Measurements from ENCODE around the gene CMTM4. TPM values are rescaled to one million over a fixed set of nuclear protein-coding genes. Genes with fewer than 3 reads are reported as not detected.
"Not testable (repeated sequence)": the region's sequence is repeated elsewhere in the genome, so short reads cannot be mapped to it uniquely, and the experiment has no call there.

CMTM4 gene
- total RNA-seq, 2 experiments from 2014 or later: 3.3 to 4.5 TPM

GRCh38 chr16:66600477-66600876, 96.1 kb downstream of the CMTM4 start:
- no peaks in the 10 kb centered on the region for H3K27me3 Mint-ChIP-seq
- POLR2A ChIA-PET: no interaction called here
- H3K4me1 Mint-ChIP-seq: peaks cover 35% of the 10 kb centered on the region
- no peak overlapping the region for H3K27ac Mint-ChIP-seq
- H3K9me3 Mint-ChIP-seq (ENCODE audit: low read depth): peaks cover 6% of the 10 kb centered on the region
- intact Hi-C loops (cut with DNase I, micrococcal nuclease): no loop called here
- CTCF ChIA-PET: interaction anchor here (0.5 to 0.6 kb wide), 2 partner anchors 8 to 19 kb away, joined by 3 read pairs; no protein-coding TSS in a partner anchor
- peaks cover 2% of the 10 kb centered on the region for H3K36me3 Mint-ChIP-seq (ENCODE audit: low read depth)
- no peak overlapping the region for H3K4me3 Mint-ChIP-seq
- no peak for ATAC-seq
- DNase-seq: no peak

DNA sequence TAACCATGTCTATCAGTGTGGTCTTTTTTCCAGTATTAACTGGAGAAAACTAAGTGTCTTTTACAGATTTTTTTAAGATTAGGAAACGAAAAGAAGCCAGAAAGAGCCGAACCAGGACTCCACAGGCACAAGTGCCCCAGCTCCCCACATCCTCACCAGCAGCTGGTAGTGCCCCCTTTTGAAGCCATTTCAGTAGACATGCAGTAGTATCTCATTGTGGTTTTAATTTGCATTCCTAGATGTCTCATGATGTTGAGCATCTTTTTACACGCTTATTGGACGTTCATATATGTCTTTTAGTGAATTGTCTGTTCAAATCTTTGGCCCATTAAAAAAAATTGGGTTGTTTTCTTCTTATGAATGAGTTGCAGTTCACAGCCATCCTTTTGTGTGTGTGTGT, 96.8 kb downstream of the CMTM4 start:
- CTCF ChIA-PET: interaction anchor here (0.6 to 3.8 kb wide), 4 partner anchors 9 to 24 kb away, joined by 3 to 20 read pairs (median 4); no protein-coding TSS in a partner anchor
- POLR2A ChIA-PET: no interaction called here
- Mint-ChIP-seq H3K27me3 (no peaks in the 10 kb centered on the region), H3K36me3 (ENCODE audit: low read depth) (peaks cover 2% of the 10 kb centered on the region), H3K27ac (peak overlapping the region; percentile 33), H3K9me3 (ENCODE audit: low read depth) (peaks cover 6% of the 10 kb centered on the region), H3K4me1 (peaks cover 39% of the 10 kb centered on the region), H3K4me3 (no peak overlapping the region)
- intact Hi-C loops (cut with DNase I, micrococcal nuclease): no loop called here
- no peak for DNase-seq
- no peak for ATAC-seq

DNA sequence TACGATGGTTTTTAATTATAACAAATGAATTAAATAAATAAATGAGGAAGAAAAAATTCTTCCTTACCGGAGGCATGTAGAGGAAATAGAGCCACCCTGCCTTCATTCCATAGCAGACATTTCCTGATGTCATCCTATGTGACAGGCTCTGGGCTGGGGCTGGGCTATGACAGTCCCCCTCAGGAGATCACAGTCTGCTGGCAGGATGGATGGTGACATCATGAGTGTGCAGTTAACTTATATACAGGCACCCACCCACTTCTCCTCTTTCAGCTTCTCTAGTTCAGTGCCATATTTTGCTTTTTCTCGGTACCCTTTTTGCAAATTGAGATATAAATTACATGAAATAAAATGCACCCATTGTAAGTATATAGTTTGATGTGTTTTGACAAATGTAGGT, 98.4 kb downstream of the CMTM4 start:
- no peak overlapping the region for H3K27ac Mint-ChIP-seq
- POLR2A ChIA-PET: no interaction called here
- no peaks in the 10 kb centered on the region for H3K27me3 Mint-ChIP-seq
- CTCF ChIA-PET: interaction anchor here (0.5 to 3.8 kb wide), 5 partner anchors 9 to 137 kb away, joined by 3 to 20 read pairs (median 7); no protein-coding TSS in a partner anchor
- H3K9me3 Mint-ChIP-seq (ENCODE audit: low read depth): peaks cover 6% of the 10 kb centered on the region
- H3K4me1 Mint-ChIP-seq: peaks cover 33% of the 10 kb centered on the region
- no peak overlapping the region for H3K4me3 Mint-ChIP-seq
- H3K36me3 Mint-ChIP-seq (ENCODE audit: low read depth): peaks cover 2% of the 10 kb centered on the region
- intact Hi-C loops (cut with DNase I, micrococcal nuclease): no loop called here
- DNase-seq (peak; percentile 41), ATAC-seq (peak; percentile 71)

DNA sequence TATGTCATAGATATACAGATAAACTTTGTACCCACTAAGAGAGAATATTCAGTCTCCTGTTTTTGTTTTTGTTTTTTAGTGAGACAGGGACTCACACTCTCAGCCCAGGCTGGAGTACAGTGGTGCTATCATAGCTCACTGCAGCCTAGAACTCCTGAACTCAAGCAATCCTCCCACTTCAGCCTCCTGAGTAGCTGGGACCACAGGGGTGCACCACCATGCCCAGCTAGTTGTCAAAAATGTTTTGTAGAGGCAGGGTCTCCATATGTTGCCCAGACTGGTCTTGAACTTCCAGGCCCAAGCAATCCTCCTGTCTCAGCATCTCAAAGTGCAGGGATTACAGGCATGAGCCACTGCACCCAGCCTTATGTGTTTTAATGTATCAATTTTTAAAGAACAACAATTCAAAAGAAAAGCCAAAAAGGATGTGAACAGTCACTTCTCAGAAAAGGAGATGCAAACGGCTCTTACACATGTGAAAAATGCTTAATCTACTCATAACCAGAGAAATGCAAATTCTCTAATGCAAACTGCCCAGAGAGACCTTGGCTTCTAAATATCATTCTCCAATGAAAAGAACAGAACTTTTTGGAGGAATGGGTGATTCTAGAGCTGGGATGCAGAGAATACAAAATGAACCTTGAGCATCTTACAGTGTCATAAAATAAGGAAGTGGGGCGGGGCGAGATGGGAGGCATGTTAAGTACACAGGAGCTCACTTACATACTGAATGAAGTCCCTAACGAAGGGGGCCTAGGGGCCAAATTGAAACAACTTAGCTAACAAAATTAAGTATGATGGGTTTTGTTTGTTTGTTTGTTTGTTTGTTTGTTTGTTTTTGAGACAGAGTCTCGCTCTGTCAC, 99.3 kb downstream of the CMTM4 start:
- ChIA-PET POLR2A (no interaction called here), CTCF (interaction anchor here (0.5 to 3.8 kb wide), 6 partner anchors 8 to 159 kb away, joined by 3 to 20 read pairs (median 6); no protein-coding TSS in a partner anchor)
- DNase-seq (no peak), ATAC-seq (peak; percentile 69)
- Mint-ChIP-seq H3K4me3 (no peak overlapping the region), H3K36me3 (ENCODE audit: low read depth) (peaks cover 2% of the 10 kb centered on the region), H3K27ac (peak overlapping the region; percentile 30), H3K9me3 (ENCODE audit: low read depth) (peaks cover 6% of the 10 kb centered on the region), H3K4me1 (peaks cover 31% of the 10 kb centered on the region), H3K27me3 (no peaks in the 10 kb centered on the region)
- intact Hi-C loops (cut with DNase I, micrococcal nuclease): no loop called here

DNA sequence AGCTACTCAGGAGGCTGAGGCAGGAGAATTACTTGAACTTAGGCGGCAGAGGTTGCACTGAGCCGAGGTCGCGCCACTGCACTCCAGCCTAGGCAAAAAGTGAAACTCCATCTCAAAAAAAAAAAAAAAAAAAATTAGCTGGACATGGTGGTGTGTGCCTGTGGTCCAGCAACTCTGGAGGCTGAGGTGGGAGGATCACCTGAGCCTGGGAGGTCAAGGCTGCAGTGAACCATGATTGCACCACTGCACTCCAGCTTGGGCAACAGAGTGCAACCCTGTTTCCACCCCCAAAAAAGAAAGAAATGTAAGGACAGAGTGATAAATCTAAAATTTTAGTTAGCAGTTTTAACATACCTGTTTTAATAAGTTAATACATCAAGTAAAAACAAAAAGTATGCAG, 100.0 kb downstream of the CMTM4 start:
- peaks cover 31% of the 10 kb centered on the region for H3K4me1 Mint-ChIP-seq
- DNase-seq; H3K27ac Mint-ChIP-seq; POLR2A ChIA-PET; H3K4me3 Mint-ChIP-seq; ATAC-seq; H3K36me3 Mint-ChIP-seq (ENCODE audit: low read depth); H3K9me3 Mint-ChIP-seq (ENCODE audit: low read depth); intact Hi-C loops (cut with DNase I, micrococcal nuclease); H3K27me3 Mint-ChIP-seq: not testable (repeated sequence)
- CTCF ChIA-PET: interaction anchor here (0.7 to 3.8 kb wide), 5 partner anchors 8 to 241 kb away, joined by 3 to 20 read pairs (median 6); partner anchors contain the start of gene CMTM3

GRCh38 chr16:66594739-66595138, 101.8 kb downstream of the CMTM4 start:
- no peak for DNase-seq
- H3K36me3 Mint-ChIP-seq (ENCODE audit: low read depth): no peaks in the 10 kb centered on the region
- intact Hi-C loops (cut with DNase I, micrococcal nuclease): no loop called here
- POLR2A ChIA-PET: interaction anchor here (0.6 kb wide), 2 partner anchors 190 to 273 kb away, joined by 4 to 5 read pairs; no protein-coding TSS in a partner anchor
- H3K4me3 Mint-ChIP-seq: no peak overlapping the region
- no peaks in the 10 kb centered on the region for H3K9me3 Mint-ChIP-seq (ENCODE audit: low read depth)
- H3K4me1 Mint-ChIP-seq: peaks cover 42% of the 10 kb centered on the region
- H3K27me3 Mint-ChIP-seq: no peaks in the 10 kb centered on the region
- no peak overlapping the region for H3K27ac Mint-ChIP-seq
- CTCF ChIA-PET: interaction anchor here (0.6 kb wide), 1 partner anchor 15 kb away, joined by 3 read pairs; no protein-coding TSS in a partner anchor
- ATAC-seq: no peak

DNA sequence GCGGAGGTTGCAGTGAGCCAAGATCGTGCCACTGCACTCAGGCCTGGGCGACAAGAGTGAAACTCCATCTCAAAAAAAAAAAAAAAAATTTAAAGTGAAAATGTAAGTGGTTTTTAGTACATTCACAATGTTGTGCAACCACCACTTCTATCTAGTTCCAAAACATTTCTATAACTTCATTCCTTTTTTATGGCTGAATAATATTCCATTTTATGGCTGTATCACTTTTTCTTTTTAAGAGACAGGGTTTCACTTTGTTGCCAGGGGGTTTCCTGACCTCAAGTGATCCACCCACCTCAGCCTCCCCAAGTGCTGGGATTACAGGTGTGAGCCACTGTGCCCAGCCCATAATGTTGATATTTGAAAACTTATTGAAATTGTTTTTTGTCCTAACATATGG, 103.7 kb downstream of the CMTM4 start:
- Mint-ChIP-seq H3K27me3 (no peaks in the 10 kb centered on the region), H3K27ac (no peak overlapping the region), H3K4me1 (peaks cover 43% of the 10 kb centered on the region), H3K4me3 (no peak overlapping the region), H3K36me3 (ENCODE audit: low read depth) (no peaks in the 10 kb centered on the region), H3K9me3 (ENCODE audit: low read depth) (no peaks in the 10 kb centered on the region)
- ChIA-PET CTCF (interaction anchor here (0.7 kb wide), 1 partner anchor 8 kb away, joined by 3 read pairs; no protein-coding TSS in a partner anchor), POLR2A (no interaction called here)
- DNase-seq: no peak
- ATAC-seq: no peak
- intact Hi-C loops (cut with DNase I, micrococcal nuclease): no loop called here

DNA sequence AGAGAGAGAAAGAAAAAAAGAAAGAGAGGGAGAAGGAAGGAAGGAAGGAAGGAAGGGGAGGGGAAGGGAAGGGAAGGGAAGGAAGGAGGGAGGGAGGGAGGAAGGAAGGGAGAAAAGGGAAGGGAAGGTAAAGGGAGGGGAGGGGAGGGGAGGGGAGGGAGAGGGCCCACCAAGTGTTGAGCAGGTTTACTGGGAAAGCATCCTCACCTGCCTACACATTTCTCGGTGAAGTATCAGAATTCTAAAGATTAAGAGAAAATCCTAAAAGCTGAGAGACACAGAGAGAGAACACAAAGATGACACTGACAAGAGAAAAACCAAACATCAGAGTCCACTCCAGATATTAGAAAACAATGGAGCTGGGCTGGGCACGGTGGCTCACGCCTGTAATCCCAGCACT, 104.3 kb downstream of the CMTM4 start:
- ChIA-PET POLR2A (no interaction called here), CTCF (interaction anchor here (0.6 to 0.7 kb wide), 2 partner anchors 9 to 10 kb away, joined by 3 read pairs; no protein-coding TSS in a partner anchor)
- Mint-ChIP-seq H3K9me3 (ENCODE audit: low read depth) (no peaks in the 10 kb centered on the region), H3K27me3 (no peaks in the 10 kb centered on the region), H3K36me3 (ENCODE audit: low read depth) (no peaks in the 10 kb centered on the region), H3K4me3 (no peak overlapping the region), H3K4me1 (peaks cover 45% of the 10 kb centered on the region), H3K27ac (no peak overlapping the region)
- DNase-seq (no peak), ATAC-seq (no peak)
- intact Hi-C loops (cut with DNase I, micrococcal nuclease): no loop called here

- Mint-ChIP-seq H3K27me3 (no peaks in the 10 kb centered on the region), H3K27ac (no peak overlapping the region), H3K4me1 (peaks cover 40% of the 10 kb centered on the region), H3K36me3 (ENCODE audit: low read depth) (no peaks in the 10 kb centered on the region), H3K4me3 (no peak overlapping the region), H3K9me3 (ENCODE audit: low read depth) (no peaks in the 10 kb centered on the region)
- POLR2A ChIA-PET: no interaction called here
- intact Hi-C loops (cut with DNase I, micrococcal nuclease): loop anchor here in 1 of 2 experiments (2.0 kb wide), 1 partner anchor 28 kb away; no protein-coding TSS in a partner anchor
- ATAC-seq (no peak), DNase-seq (no peak)
- CTCF ChIA-PET: interaction anchor here (0.8 to 2.4 kb wide), 11 partner anchors 8 to 184 kb away, joined by 3 to 23 read pairs (median 5); partner anchors contain the start of genes CKLF and CMTM1
Measured at GRCh38 chr16:66591018-66591417, 105.5 kb downstream of the CMTM4 start.

GRCh38 chr16:66590322-66590721, 106.2 kb downstream of the CMTM4 start:
- ChIA-PET CTCF (interaction anchor here (0.8 to 2.4 kb wide), 14 partner anchors 9 to 278 kb away, joined by 3 to 23 read pairs (median 5); partner anchors contain the start of genes CKLF and CMTM1), POLR2A (no interaction called here)
- no peaks in the 10 kb centered on the region for H3K27me3 Mint-ChIP-seq
- peak; percentile 47 for DNase-seq
- peak; percentile 51 for ATAC-seq
- peak overlapping the region; percentile 61 for H3K27ac Mint-ChIP-seq
- H3K36me3 Mint-ChIP-seq (ENCODE audit: low read depth): no peaks in the 10 kb centered on the region
- peaks cover 40% of the 10 kb centered on the region for H3K4me1 Mint-ChIP-seq
- intact Hi-C loops (cut with DNase I, micrococcal nuclease): loop anchor here in 1 of 2 experiments (1.0 to 2.0 kb wide), 3 partner anchors 14 to 74 kb away; partner anchors contain the start of gene CMTM3
- H3K9me3 Mint-ChIP-seq (ENCODE audit: low read depth): no peaks in the 10 kb centered on the region
- peak overlapping the region; percentile 63 for H3K4me3 Mint-ChIP-seq

DNA sequence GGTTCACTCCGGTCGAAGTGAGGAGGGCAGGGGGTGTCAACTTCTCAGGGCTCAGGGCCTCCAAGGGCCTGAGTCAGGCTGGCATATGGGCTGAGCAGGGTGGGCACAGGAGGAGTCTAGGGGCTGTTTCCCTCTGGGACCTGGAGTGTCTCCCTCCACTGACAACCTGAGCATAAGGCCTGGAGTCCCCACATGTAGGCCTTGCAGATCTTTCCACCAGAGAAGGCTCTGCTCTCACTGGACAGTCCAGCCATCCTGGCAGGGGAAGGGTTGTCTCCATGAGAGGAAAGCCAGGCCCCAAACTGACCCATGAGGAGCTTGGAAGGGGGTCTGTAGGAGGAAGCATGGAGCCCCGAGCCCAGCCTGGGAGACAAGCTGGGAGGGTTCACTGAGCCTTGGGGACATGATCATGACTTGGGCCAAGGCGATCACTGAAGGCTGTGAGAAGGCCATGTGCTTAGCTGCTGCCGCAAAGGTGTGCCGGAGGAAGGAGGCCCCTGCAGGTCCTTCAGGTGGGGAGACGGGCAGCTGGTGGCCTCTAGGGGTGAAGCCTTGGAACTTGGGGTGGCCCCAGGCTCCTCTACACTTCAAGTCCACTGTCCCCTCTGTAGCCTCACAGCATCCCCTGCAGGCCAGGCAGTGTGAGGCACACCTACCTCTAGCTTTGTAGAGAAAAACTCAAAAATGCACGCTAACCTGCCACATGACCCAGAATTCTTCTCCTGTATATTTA, 107.4 kb downstream of the CMTM4 start:
- Mint-ChIP-seq H3K27me3 (no peaks in the 10 kb centered on the region), H3K36me3 (ENCODE audit: low read depth) (no peaks in the 10 kb centered on the region), H3K9me3 (ENCODE audit: low read depth) (no peaks in the 10 kb centered on the region), H3K4me3 (peak overlapping the region; percentile 63), H3K4me1 (peaks cover 35% of the 10 kb centered on the region), H3K27ac (peak overlapping the region; percentile 65)
- ChIA-PET CTCF (interaction anchor here (0.6 to 2.4 kb wide), 23 partner anchors 8 to 279 kb away, joined by 3 to 23 read pairs (median 5); partner anchors contain the start of genes CKLF and CMTM1), POLR2A (no interaction called here)
- ATAC-seq (peak; percentile 99), DNase-seq (peak; percentile 86)
- intact Hi-C loops (cut with DNase I, micrococcal nuclease): loop anchor here (1.0 to 5.0 kb wide), 5 partner anchors 16 to 183 kb away; partner anchors contain the start of gene CMTM3 (in 1 of the 2)
